DMS 273 (cell line): Measurements from ENCODE around the gene CREB3.
A peak's percentile ranks its signal among the peaks of the same experiment; 100 is the strongest.

Source experiments
- DNase-seq: peaks from one replicate; lab custom pipeline; 2025; ENCODE audit not compliant: unreplicated experiment; lab: John Stamatoyannopoulos, UW

The CREB3 gene

GRCh38 chr9:35771943-35772342, 39.5 kb downstream of the CREB3 start:
- DNase-seq = no peak

- peak; percentile 69 for DNase-seq
These were observed 42.6 kb downstream of the CREB3 start for GRCh38 chr9:35774907-35775635.

GRCh38 chr9:35776018-35776417, 43.6 kb downstream of the CREB3 start:
- peak; percentile 32 for DNase-seq

GRCh38 chr9:35778496-35778895, 46.0 kb downstream of the CREB3 start:
- no peak for DNase-seq

- no peak for DNase-seq
These were observed 48.6 kb downstream of the CREB3 start for GRCh38 chr9:35781066-35781465.

- DNase-seq = no peak
These were observed 51.0 kb downstream of the CREB3 start for GRCh38 chr9:35783418-35783817.
